Activated naive CD8-positive, alpha-beta T cell treated with anti-CD3 and anti-CD28 coated beads, Interleukin-2, amount 50 U/mL, for 24 hours (primary cell): ENCODE results near the gene FLT1.

ENCODE experiments used
- ATAC-seq: fragments of 150-1000 bp; cut with Tn5 transposase; one replicate; pipeline ENCODE4 v1.10.0; 2021
- DNase-seq: peaks from one replicate; pipeline ENCODE4 v3.0.0; 2021
- H3K27ac Mint-ChIP-seq: one replicate; pipeline ENCODE4 v1.8.0; 2021; ENCODE audit warnings: mild to moderate bottlenecking, mixed read lengths
- H3K27me3 Mint-ChIP-seq: one replicate; pipeline ENCODE4 v1.8.0; 2021; ENCODE audit warnings: mixed read lengths
- H3K36me3 Mint-ChIP-seq: one replicate; pipeline ENCODE4 v1.8.0; 2021; ENCODE audit warnings: low read depth, mixed read lengths
- H3K4me1 Mint-ChIP-seq: one replicate; pipeline ENCODE4 v1.8.0; 2021; ENCODE audit warnings: mixed read lengths
- H3K4me3 Mint-ChIP-seq: one replicate; pipeline ENCODE4 v1.8.0; 2021; ENCODE audit warnings: mild to moderate bottlenecking, moderate library complexity, mixed read lengths
- H3K9me3 Mint-ChIP-seq: one replicate; pipeline ENCODE4 v1.8.0; 2021; ENCODE audit warnings: mixed read lengths

The FLT1 gene

DNA sequence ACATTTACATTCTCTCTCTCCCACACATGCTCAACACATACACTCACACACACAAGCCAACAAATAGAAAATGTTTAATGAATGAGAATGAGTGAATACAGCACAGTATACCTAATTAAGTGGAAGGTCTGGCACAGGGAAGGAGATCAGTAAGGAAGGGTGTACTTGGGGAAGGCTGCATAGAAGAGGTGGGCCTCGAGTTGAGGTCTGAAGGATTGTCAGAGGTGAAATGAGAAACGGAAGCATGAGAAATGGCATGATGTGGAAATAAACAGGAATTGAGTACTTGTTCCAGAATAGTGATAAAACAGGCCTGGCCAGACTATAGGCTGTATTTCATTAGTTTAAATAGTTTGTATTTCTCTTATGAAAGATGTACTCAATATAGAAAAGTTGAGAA is 136.2 kb downstream of the FLT1 start:
- no peak overlapping the region for H3K4me3 Mint-ChIP-seq
- DNase-seq (no peak), ATAC-seq (no peak)
- no peaks in the 10 kb centered on the region for H3K27me3 Mint-ChIP-seq
- H3K4me1 Mint-ChIP-seq: peaks cover 37% of the 10 kb centered on the region
- peaks cover 4% of the 10 kb centered on the region for H3K9me3 Mint-ChIP-seq
- peak overlapping the region; percentile 59 for H3K27ac Mint-ChIP-seq
- H3K36me3 Mint-ChIP-seq: peaks cover 2% of the 10 kb centered on the region

DNA sequence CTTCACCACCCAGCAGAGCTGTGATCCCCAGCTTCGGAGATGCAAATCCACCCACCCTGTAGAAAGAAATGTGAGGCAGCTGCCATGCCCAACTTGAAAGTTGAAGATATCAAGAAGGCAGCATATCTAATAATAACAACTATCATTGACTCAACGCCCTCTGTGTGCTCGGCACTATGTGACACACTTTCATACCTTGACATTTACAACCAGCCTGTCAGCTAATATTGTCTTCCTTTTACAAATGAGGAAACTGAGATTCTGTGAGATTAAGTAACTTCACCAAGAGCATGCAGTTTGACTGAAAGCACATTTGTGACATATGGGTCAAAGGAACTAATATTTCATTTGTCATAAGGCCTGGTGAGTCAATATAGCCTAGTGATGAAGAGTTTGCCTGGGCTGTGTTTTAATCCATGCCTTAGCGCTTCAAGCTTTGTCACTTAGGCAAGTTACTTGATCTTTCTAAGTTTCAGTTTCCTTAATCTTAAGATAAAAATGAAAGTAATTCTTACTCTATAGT is 137.0 kb downstream of the FLT1 start:
- Mint-ChIP-seq H3K4me1 (peaks cover 38% of the 10 kb centered on the region), H3K4me3 (no peak overlapping the region), H3K36me3 (peaks cover 2% of the 10 kb centered on the region), H3K9me3 (peaks cover 4% of the 10 kb centered on the region), H3K27ac (peak overlapping the region; percentile 23), H3K27me3 (no peaks in the 10 kb centered on the region)
- ATAC-seq (peak; percentile 83), DNase-seq (no peak)

- ATAC-seq (no peak), DNase-seq (no peak)
- Mint-ChIP-seq H3K27ac (no peak overlapping the region), H3K4me1 (peaks cover 38% of the 10 kb centered on the region), H3K36me3 (peaks cover 2% of the 10 kb centered on the region), H3K27me3 (no peaks in the 10 kb centered on the region), H3K4me3 (no peak overlapping the region), H3K9me3 (peaks cover 4% of the 10 kb centered on the region)
These were observed 137.6 kb downstream of the FLT1 start for GRCh38 chr13:28357247-28357825.

GRCh38 chr13:28356561-28357021 is 138.3 kb downstream of the FLT1 start:
- Mint-ChIP-seq H3K27ac (no peak overlapping the region), H3K4me1 (peaks cover 38% of the 10 kb centered on the region), H3K9me3 (peaks cover 4% of the 10 kb centered on the region), H3K4me3 (no peak overlapping the region), H3K36me3 (peaks cover 2% of the 10 kb centered on the region), H3K27me3 (no peaks in the 10 kb centered on the region)
- ATAC-seq (no peak), DNase-seq (no peak)

- no peak overlapping the region for H3K4me3 Mint-ChIP-seq
- no peak for DNase-seq
- peak; percentile 82 for ATAC-seq
- no peaks in the 10 kb centered on the region for H3K27me3 Mint-ChIP-seq
- H3K9me3 Mint-ChIP-seq: peaks cover 4% of the 10 kb centered on the region
- H3K36me3 Mint-ChIP-seq: peaks cover 2% of the 10 kb centered on the region
- peak overlapping the region; percentile 2 for H3K27ac Mint-ChIP-seq
- peaks cover 38% of the 10 kb centered on the region for H3K4me1 Mint-ChIP-seq
These were observed 139.0 kb downstream of the FLT1 start for GRCh38 chr13:28355822-28356371.

- Mint-ChIP-seq H3K27ac (peak overlapping the region; percentile 2), H3K27me3 (peaks cover 2% of the 10 kb centered on the region), H3K36me3 (peaks cover 2% of the 10 kb centered on the region), H3K9me3 (peaks cover 4% of the 10 kb centered on the region), H3K4me1 (peaks cover 38% of the 10 kb centered on the region), H3K4me3 (no peak overlapping the region)
- ATAC-seq (no peak), DNase-seq (no peak)
These were observed 139.7 kb downstream of the FLT1 start for GRCh38 chr13:28355046-28355821.

DNA sequence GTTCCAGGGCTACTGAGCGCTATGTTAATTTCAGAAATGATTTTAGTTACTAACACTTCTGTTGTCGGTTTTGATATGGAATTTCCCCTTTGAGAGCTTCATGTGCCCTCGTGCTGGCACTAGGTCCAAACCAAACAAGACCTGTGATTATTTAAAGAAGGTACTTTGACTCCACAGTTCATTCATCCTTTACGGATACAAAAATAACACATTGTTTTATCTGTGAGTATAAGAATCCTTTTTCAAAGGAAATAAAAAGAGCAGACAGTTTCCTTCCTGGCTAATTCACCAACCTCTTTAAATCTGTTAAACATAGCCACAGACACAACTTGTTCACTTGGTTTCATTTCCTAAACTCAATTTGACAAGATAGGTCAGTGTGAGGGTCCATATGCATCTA is 141.2 kb downstream of the FLT1 start:
- Mint-ChIP-seq H3K36me3 (peaks cover 2% of the 10 kb centered on the region), H3K4me3 (no peak overlapping the region), H3K27me3 (peaks cover 2% of the 10 kb centered on the region), H3K9me3 (peaks cover 2% of the 10 kb centered on the region), H3K27ac (no peak overlapping the region), H3K4me1 (peaks cover 38% of the 10 kb centered on the region)
- no peak for DNase-seq
- no peak for ATAC-seq

GRCh38 chr13:28349907-28350654 is 144.8 kb downstream of the FLT1 start:
- ATAC-seq (no peak), DNase-seq (no peak)
- no peaks in the 10 kb centered on the region for H3K36me3 Mint-ChIP-seq
- no peaks in the 10 kb centered on the region for H3K9me3 Mint-ChIP-seq
- H3K4me1 Mint-ChIP-seq: peaks cover 16% of the 10 kb centered on the region
- no peak overlapping the region for H3K27ac Mint-ChIP-seq
- no peak overlapping the region for H3K4me3 Mint-ChIP-seq
- H3K27me3 Mint-ChIP-seq: peaks cover 2% of the 10 kb centered on the region

DNA sequence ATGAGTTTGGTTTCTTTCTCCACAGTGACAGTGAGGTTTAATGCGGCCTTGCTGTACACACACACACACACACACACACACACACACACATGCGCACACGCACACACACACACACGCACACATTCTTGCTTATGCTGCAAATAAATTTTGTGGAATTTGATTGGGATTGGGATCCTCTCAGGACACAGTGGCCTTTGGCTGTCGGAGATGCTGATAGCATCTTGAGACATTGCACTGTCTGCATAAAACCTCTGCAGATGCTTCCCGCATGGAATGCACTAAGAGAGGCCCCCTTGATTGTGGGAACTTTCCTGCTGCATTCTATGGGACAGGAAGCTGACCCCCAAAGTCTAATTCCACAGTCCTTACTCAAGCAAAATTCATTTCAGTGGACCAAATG is 145.6 kb downstream of the FLT1 start:
- DNase-seq: no peak
- Mint-ChIP-seq H3K4me3 (no peak overlapping the region), H3K36me3 (no peaks in the 10 kb centered on the region), H3K27me3 (peaks cover 2% of the 10 kb centered on the region), H3K4me1 (peaks cover 14% of the 10 kb centered on the region), H3K27ac (no peak overlapping the region), H3K9me3 (no peaks in the 10 kb centered on the region)
- ATAC-seq: no peak

- ATAC-seq (peak; percentile 36), DNase-seq (no peak)
- Mint-ChIP-seq H3K27ac (no peak overlapping the region), H3K4me1 (peaks cover 10% of the 10 kb centered on the region), H3K9me3 (no peaks in the 10 kb centered on the region), H3K27me3 (peaks cover 2% of the 10 kb centered on the region), H3K36me3 (no peaks in the 10 kb centered on the region), H3K4me3 (no peak overlapping the region)
These were observed 147.2 kb downstream of the FLT1 start for GRCh38 chr13:28347456-28348371.

DNA sequence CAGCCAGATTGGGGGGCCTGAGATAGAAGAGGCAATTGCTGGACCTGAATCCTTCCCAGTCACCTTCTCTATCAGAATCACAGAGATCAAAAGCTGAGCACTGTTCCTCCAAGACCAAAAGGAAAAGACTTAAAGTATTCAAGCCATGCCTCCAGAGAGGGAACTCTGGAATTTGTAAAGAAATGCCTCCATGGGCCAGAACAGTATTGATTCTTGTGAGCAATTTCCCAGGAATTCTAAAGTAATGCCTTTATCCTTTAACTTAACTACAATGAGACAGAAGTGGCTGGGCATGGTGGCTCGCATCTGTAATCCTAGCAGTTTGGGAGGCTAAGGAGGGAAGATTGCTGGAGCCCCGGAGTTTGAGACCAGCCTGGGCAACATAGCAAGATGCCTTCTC is 148.8 kb downstream of the FLT1 start:
- Mint-ChIP-seq H3K36me3 (no peaks in the 10 kb centered on the region), H3K9me3 (no peaks in the 10 kb centered on the region), H3K27ac (no peak overlapping the region), H3K4me3 (no peak overlapping the region), H3K27me3 (peaks cover 2% of the 10 kb centered on the region), H3K4me1 (peaks cover 10% of the 10 kb centered on the region)
- ATAC-seq (no peak), DNase-seq (no peak)

DNA sequence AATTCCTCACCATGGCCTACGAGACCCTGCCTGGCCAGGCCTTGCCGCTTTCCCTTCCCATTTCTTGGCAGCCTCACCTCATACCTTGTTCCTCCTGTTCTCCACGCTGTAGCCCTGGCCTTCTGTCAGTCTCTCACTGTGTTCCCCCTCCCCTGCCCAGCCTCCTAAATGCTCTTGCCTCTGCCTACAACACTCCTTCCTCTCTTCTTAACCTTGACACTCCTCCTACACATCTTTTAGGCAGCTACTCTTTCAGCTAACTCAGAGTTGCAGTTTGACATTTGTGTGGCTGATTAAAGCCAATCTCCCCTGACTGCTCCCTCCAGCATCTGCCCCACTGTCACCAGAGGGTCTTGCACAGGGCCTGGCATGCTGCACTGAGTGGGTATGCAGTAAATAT is 150.8 kb downstream of the FLT1 start:
- no peak for ATAC-seq
- Mint-ChIP-seq H3K27ac (no peak overlapping the region), H3K27me3 (no peaks in the 10 kb centered on the region), H3K4me1 (peaks cover 15% of the 10 kb centered on the region), H3K9me3 (no peaks in the 10 kb centered on the region), H3K4me3 (no peak overlapping the region), H3K36me3 (no peaks in the 10 kb centered on the region)
- DNase-seq: no peak

GRCh38 chr13:28342251-28342650 is 152.7 kb downstream of the FLT1 start:
- no peaks in the 10 kb centered on the region for H3K9me3 Mint-ChIP-seq
- no peaks in the 10 kb centered on the region for H3K27me3 Mint-ChIP-seq
- H3K4me1 Mint-ChIP-seq: peaks cover 5% of the 10 kb centered on the region
- no peak overlapping the region for H3K4me3 Mint-ChIP-seq
- H3K36me3 Mint-ChIP-seq: no peaks in the 10 kb centered on the region
- H3K27ac Mint-ChIP-seq: no peak overlapping the region
- ATAC-seq (no peak), DNase-seq (no peak)
